CD14-positive monocyte (primary cell): ENCODE data around the gene CANT1. TPM values are rescaled to one million over a fixed set of nuclear protein-coding genes. Genes with fewer than 3 reads are reported as not detected.
"Not testable (repeated sequence)": the region's sequence is repeated elsewhere in the genome, so short reads cannot be mapped to it uniquely, and the experiment has no call there.

ENCODE experiments used
- DNase-seq, 3 donors: peaks; one replicate each; pipeline ENCODE4 v3.0.0-alpha.2; 2011 to 2022
- H2AFZ ChIP-seq: 2 replicates; pipeline ENCODE4 v1.6.0; 2012; ENCODE audit warnings: mild to moderate bottlenecking, low read depth, low read length, inconsistent platforms; ENCODE audit not compliant: insufficient read depth, poor library complexity, severe bottlenecking
- H3K27ac ChIP-seq, 2 donors: 1 replicate in 1 of 2; 2 replicates in 1 of 2; pipeline ENCODE4 v1.5.1; 2012 to 2013; ENCODE audit warnings: low read length in 2 of 2, control low read depth in 1 of 2, inconsistent platforms in 1 of 2, low read depth in 1 of 2, mild to moderate bottlenecking in 1 of 2
- H3K27me3 ChIP-seq, 2 donors: one replicate each; pipeline versions ENCODE4 v1.6.0 to v1.6.1; 2011 to 2013; ENCODE audit warnings: low read length in 2 of 2; ENCODE audit not compliant: control insufficient read depth in 2 of 2, insufficient read depth in 2 of 2
- H3K36me3 ChIP-seq, 2 donors: replicated peaks in 1 of 2; 1 replicate in 1 of 2; 2 replicates in 1 of 2; pipeline versions ENCODE4 v1.5.1 to v1.6.1; 2012 to 2013; ENCODE audit warnings: low read length in 2 of 2, control low read depth in 1 of 2, inconsistent platforms in 1 of 2, mild to moderate bottlenecking in 1 of 2; ENCODE audit not compliant: insufficient read depth in 2 of 2, control insufficient read depth in 1 of 2
- H3K4me1 ChIP-seq, 2 donors: 1 replicate in 1 of 2; 2 replicates in 1 of 2; pipeline versions ENCODE4 v1.5.1 to v1.6.1; 2012 to 2013; ENCODE audit warnings: low read length in 2 of 2, control low read depth in 1 of 2, inconsistent platforms in 1 of 2, mild to moderate bottlenecking in 1 of 2, moderate library complexity in 1 of 2; ENCODE audit not compliant: insufficient read depth in 2 of 2, control insufficient read depth in 1 of 2
- H3K4me2 ChIP-seq: replicated peaks from 2 replicates; pipeline ENCODE3; 2012; ENCODE audit warnings: low read length, moderate library complexity, mild to moderate bottlenecking; ENCODE audit not compliant: poor library complexity, severe bottlenecking; ENCODE audit errors: extremely low read depth
- H3K4me3 ChIP-seq, 3 experiments: fragments of 200-600 bp in 1 of 3; sonication (generic) in 1 of 3; replicated peaks in 1 of 3; 1 replicate in 2 of 3; 2 replicates in 1 of 3; pipeline ENCODE4 v1.5.1; 2011 to 2013; ENCODE audit warnings: low read length in 3 of 3, mild to moderate bottlenecking in 3 of 3, control low read depth in 2 of 3, low read depth in 2 of 3, inconsistent platforms in 1 of 3, moderate library complexity in 1 of 3
- H3K79me2 ChIP-seq: 2 replicates; pipeline ENCODE4 v1.6.0; 2012; ENCODE audit warnings: mild to moderate bottlenecking, control low read depth, inconsistent platforms, low read length, moderate library complexity; ENCODE audit not compliant: insufficient read depth
- H3K9ac ChIP-seq: 2 replicates; pipeline ENCODE4 v1.6.0; 2017; ENCODE audit warnings: low read length, mild to moderate bottlenecking; ENCODE audit not compliant: insufficient read depth, poor library complexity, severe bottlenecking
- H3K9me3 ChIP-seq, 2 donors: replicated peaks in 1 of 2; 1 replicate in 1 of 2; 2 replicates in 1 of 2; pipeline versions ENCODE4 v1.5.1 to v1.6.1; 2012 to 2013; ENCODE audit warnings: low read length in 2 of 2, control low read depth in 1 of 2; ENCODE audit not compliant: control insufficient read depth in 1 of 2, insufficient read depth in 1 of 2
- H4K20me1 ChIP-seq: 2 replicates; pipeline ENCODE4 v1.6.0; 2012; ENCODE audit warnings: mild to moderate bottlenecking, low read length, control low read depth, moderate library complexity; ENCODE audit not compliant: insufficient read depth
- H3K27ac Mint-ChIP-seq, 7 donors: one replicate each; pipeline ENCODE4 v1.8.0; 2020; ENCODE audit warnings: mild to moderate bottlenecking in 7 of 7, mixed read lengths in 7 of 7, moderate library complexity in 6 of 7, inconsistent platforms in 2 of 7
- H3K27me3 Mint-ChIP-seq, 3 donors: one replicate each; pipeline ENCODE4 v1.8.0; 2021 to 2022; ENCODE audit warnings: low read depth in 3 of 3, mild to moderate bottlenecking in 3 of 3, mixed read lengths in 3 of 3, moderate library complexity in 3 of 3, inconsistent platforms in 1 of 3
- H3K36me3 Mint-ChIP-seq, 2 donors: one replicate each; pipeline ENCODE4 v1.8.0; 2020; ENCODE audit warnings: mixed read lengths in 2 of 2, inconsistent platforms in 1 of 2, mild to moderate bottlenecking in 1 of 2
- H3K4me1 Mint-ChIP-seq: one replicate; pipeline ENCODE4 v1.8.0; 2020; ENCODE audit warnings: mild to moderate bottlenecking, mixed read lengths
- H3K4me3 Mint-ChIP-seq, 2 donors: one replicate each; pipeline ENCODE4 v1.8.0; 2020; ENCODE audit warnings: mild to moderate bottlenecking in 2 of 2, mixed read lengths in 2 of 2, moderate library complexity in 1 of 2
- H3K9me3 Mint-ChIP-seq, 7 donors: one replicate each; pipeline ENCODE4 v1.8.0; 2020 to 2022; ENCODE audit warnings: mixed read lengths in 7 of 7, mild to moderate bottlenecking in 6 of 7, moderate library complexity in 6 of 7, inconsistent platforms in 2 of 7
- WGBS: methylation state at CpG from one replicate; pipeline ENCODE4 v1.1.5; 2013; ENCODE audit warnings: missing lambda C conversion rate; ENCODE audit not compliant: insufficient coverage; 5-methylcytosine and 5-hydroxymethylcytosine counted together
- intact Hi-C, 2 donors: fragments of 100-400 bp; cut with micrococcal nuclease; formaldehyde crosslinking; loops; one replicate each; pipeline versions ENCODE4 v1.15.0 to v1.15.1; 2023
- polyA plus RNA-seq, 3 donors: library from polyadenylated mRNA; depleted of rRNA in 1 of 3; unstranded in 2 of 3; stranded (reverse) in 1 of 3; fragments of 300-500 nt in 2 of 3; fragments of >200 nt in 1 of 3; fragmentation: Illumina TruSeq in 2 of 3; gene quantifications; 1 replicate in 2 of 3; 2 replicates in 1 of 3; pipeline ENCODE4 v1.2.3, GENCODE V29; 2012 to 2021
- TF ChIP-seq, protein P1 (sequence below): fragments of 200-600 bp; IDR thresholded peaks from one replicate; pipeline ENCODE4 v1.8.0; 2022; ENCODE audit warnings: antibody characterized with exemption, mild to moderate bottlenecking

CANT1 gene
- polyA plus RNA-seq, 3 donors = 10.6 to 16.6 (median 14.3) TPM

GRCh38 chr17:79033046-79033616 lies 23.6 kb upstream of the CANT1 start:
- peaks cover 0 to 3% (median 0%) of the 10 kb centered on the region in 7 donors for H3K9me3 Mint-ChIP-seq
- DNase-seq = no peak
- Histone ChIP-seq H3K79me2 (no peaks in the 10 kb centered on the region), H3K9me3 (no peaks in the 10 kb centered on the region), H3K4me1 (peaks cover 14 to 16% of the 10 kb centered on the region in 2 donors), H3K36me3 (no peaks in the 10 kb centered on the region), H3K9ac (no peak overlapping the region), H3K27ac (no peak overlapping the region), H3K4me3 (no peak overlapping the region), H3K27me3 (peaks cover 0 to 26% of the 10 kb centered on the region in 2 donors), H3K4me2 (no peak overlapping the region), H2AFZ (no peak overlapping the region), H4K20me1 (no peaks in the 10 kb centered on the region)
- intact Hi-C loops = no loop called here
- H3K27ac Mint-ChIP-seq = peak overlapping the region in 1 of 7 donors; percentile 61
- peaks cover 14% of the 10 kb centered on the region for H3K4me1 Mint-ChIP-seq
- no peaks in the 10 kb centered on the region for H3K36me3 Mint-ChIP-seq
- 91% methylated on average over 8 of the region's 9 CpGs for WGBS
- H3K27me3 Mint-ChIP-seq = peaks cover 50 to 75% (median 51%) of the 10 kb centered on the region in 3 donors
- peak overlapping the region in 1 of 2 donors; percentile 39 for H3K4me3 Mint-ChIP-seq
- TF ChIP-seq, protein P1, sequence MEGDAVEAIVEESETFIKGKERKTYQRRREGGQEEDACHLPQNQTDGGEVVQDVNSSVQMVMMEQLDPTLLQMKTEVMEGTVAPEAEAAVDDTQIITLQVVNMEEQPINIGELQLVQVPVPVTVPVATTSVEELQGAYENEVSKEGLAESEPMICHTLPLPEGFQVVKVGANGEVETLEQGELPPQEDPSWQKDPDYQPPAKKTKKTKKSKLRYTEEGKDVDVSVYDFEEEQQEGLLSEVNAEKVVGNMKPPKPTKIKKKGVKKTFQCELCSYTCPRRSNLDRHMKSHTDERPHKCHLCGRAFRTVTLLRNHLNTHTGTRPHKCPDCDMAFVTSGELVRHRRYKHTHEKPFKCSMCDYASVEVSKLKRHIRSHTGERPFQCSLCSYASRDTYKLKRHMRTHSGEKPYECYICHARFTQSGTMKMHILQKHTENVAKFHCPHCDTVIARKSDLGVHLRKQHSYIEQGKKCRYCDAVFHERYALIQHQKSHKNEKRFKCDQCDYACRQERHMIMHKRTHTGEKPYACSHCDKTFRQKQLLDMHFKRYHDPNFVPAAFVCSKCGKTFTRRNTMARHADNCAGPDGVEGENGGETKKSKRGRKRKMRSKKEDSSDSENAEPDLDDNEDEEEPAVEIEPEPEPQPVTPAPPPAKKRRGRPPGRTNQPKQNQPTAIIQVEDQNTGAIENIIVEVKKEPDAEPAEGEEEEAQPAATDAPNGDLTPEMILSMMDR = no peak

DNA sequence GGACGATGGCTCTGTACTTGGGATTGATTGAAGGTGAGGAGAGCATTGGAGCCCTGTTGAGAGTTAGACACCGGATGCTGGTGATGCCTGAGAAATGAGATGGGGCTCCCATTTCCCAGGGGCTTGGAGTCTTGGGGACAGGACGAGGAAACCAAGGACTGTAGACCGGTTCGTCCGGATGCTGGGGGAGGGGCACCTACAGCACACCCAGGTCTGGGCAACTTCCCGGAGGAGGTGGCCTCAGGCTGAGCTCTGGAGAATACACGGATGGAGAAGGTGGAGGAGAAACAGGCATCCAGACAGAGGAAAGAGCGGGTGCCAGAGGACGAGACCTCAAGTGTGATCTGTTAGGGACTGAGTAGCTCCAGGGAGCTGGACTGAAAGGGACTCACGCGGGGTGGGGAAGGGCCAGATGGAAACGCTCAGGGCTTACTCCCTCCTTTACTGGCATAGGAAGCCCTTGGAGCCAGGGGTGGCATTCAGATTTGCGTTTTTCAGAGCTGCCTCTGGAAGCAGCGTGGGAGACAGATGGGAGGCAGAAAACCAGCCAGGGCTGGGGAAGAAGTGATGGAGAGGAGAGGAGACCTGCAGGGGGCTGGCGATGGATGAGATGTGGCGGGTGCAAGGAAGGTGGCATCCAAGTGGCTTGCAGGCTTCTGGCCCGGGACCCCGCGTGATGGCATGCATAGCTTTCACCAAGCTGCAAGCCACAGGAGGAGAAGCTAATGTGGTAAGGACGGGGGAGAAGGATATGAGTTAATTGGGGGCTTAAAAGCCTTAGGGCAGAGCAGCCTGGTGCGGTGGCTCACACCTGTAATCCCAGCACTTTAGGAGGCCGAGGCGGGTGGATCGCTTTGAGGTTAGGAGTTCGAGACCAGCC lies 22.7 kb upstream of the CANT1 start:
- TF ChIP-seq, protein P1 = no peak
- H3K9me3 ChIP-seq = no peaks in the 10 kb centered on the region
- peaks cover 14 to 16% of the 10 kb centered on the region in 2 donors for H3K4me1 ChIP-seq
- H3K36me3 Mint-ChIP-seq = no peaks in the 10 kb centered on the region
- peaks cover 57 to 80% (median 60%) of the 10 kb centered on the region in 3 donors for H3K27me3 Mint-ChIP-seq
- no peaks in the 10 kb centered on the region for H3K79me2 ChIP-seq
- H3K27ac ChIP-seq = no peak overlapping the region
- H3K27me3 ChIP-seq = peaks cover 0 to 33% of the 10 kb centered on the region in 2 donors
- no peak overlapping the region for H3K9ac ChIP-seq
- H3K4me3 Mint-ChIP-seq = peak overlapping the region in 1 of 2 donors; percentile 31
- 96% methylated on average over 16 of the region's 26 CpGs for WGBS
- intact Hi-C loops = no loop called here
- no peak overlapping the region for H3K4me3 ChIP-seq
- no peak overlapping the region for H3K4me2 ChIP-seq
- H3K36me3 ChIP-seq = no peaks in the 10 kb centered on the region
- H2AFZ ChIP-seq = no peak overlapping the region
- no peak overlapping the region for H3K27ac Mint-ChIP-seq
- H4K20me1 ChIP-seq = no peaks in the 10 kb centered on the region
- DNase-seq = no peak
- H3K9me3 Mint-ChIP-seq = peaks cover 0 to 3% (median 0%) of the 10 kb centered on the region in 7 donors
- peaks cover 14% of the 10 kb centered on the region for H3K4me1 Mint-ChIP-seq

- H3K36me3 ChIP-seq, H3K27ac ChIP-seq, H3K79me2 ChIP-seq, H3K4me1 ChIP-seq, DNase-seq, H3K27ac Mint-ChIP-seq, H3K4me1 Mint-ChIP-seq, H2AFZ ChIP-seq, intact Hi-C loops, H4K20me1 ChIP-seq, H3K4me3 ChIP-seq, H3K9ac ChIP-seq, H3K9me3 ChIP-seq, H3K9me3 Mint-ChIP-seq, H3K4me2 ChIP-seq, H3K36me3 Mint-ChIP-seq: not testable (repeated sequence)
- peaks cover under 1 to 49% of the 10 kb centered on the region in 2 donors for H3K27me3 ChIP-seq
- 100% methylated on average over 5 of the region's 12 CpGs for WGBS
- Mint-ChIP-seq H3K4me3 (peak overlapping the region in 1 of 2 donors; percentile 60), H3K27me3 (peaks cover 65 to 94% (median 72%) of the 10 kb centered on the region in 3 donors)
These were observed 21.1 kb upstream of the CANT1 start for GRCh38 chr17:79030636-79031035.
